Neural cell (in vitro differentiated cells): ENCODE results near the gene SDK1. TPM values are rescaled to one million over a fixed set of nuclear protein-coding genes. Genes with fewer than 3 reads are reported as not detected.

ENCODE experiments used
- H2AFZ ChIP-seq: fragments of 200-600, 300-800 bp; sonication (generic), shearing (Covaris generic); 2 replicates; pipeline ENCODE4 v1.6.0; 2014; ENCODE audit warnings: low read depth, mild to moderate bottlenecking, antibody characterized with exemption, low read length, moderate library complexity
- H3F3A ChIP-seq: fragments of 200-600 bp; shearing (Covaris generic); 2 replicates; pipeline ENCODE4 v1.6.1; 2016; ENCODE audit warnings: mild to moderate bottlenecking, moderate library complexity, mixed read lengths, antibody characterized with exemption, low read length; ENCODE audit not compliant: insufficient read depth, poor library complexity, severe bottlenecking
- H3K27ac ChIP-seq: fragments of 200-600, 300-800 bp; sonication (generic), shearing (Covaris generic); 2 replicates; pipeline ENCODE4 v1.5.1; 2014; ENCODE audit warnings: mild to moderate bottlenecking, low read length, moderate library complexity
- H3K27me3 ChIP-seq: fragments of 300-800, 200-600 bp; sonication (generic), shearing (Covaris generic); 2 replicates; pipeline ENCODE4 v1.6.0; 2014; ENCODE audit warnings: mild to moderate bottlenecking, low read depth, low read length, moderate library complexity; ENCODE audit not compliant: insufficient read depth
- H3K36me3 ChIP-seq: fragments of 300-800, 200-600 bp; sonication (generic), shearing (Covaris generic); 2 replicates; pipeline ENCODE4 v1.5.1; 2014; ENCODE audit warnings: mild to moderate bottlenecking, antibody characterized with exemption, low read length, moderate library complexity; ENCODE audit not compliant: insufficient read depth
- H3K4me2 ChIP-seq: fragments of 300-800, 200-600 bp; sonication (generic), shearing (Covaris generic); 2 replicates; pipeline ENCODE4 v1.6.0; 2014; ENCODE audit warnings: mild to moderate bottlenecking, low read length
- H3K4me3 ChIP-seq: fragments of 300-800, 200-600 bp; sonication (generic), shearing (Covaris generic); 2 replicates; pipeline ENCODE4 v1.5.1; 2014; ENCODE audit warnings: mild to moderate bottlenecking, low read length, moderate library complexity
- H3K79me2 ChIP-seq: fragments of 200-600 bp; shearing (Covaris generic); replicated peaks from 2 replicates; pipeline ENCODE4 v1.6.0; 2014; ENCODE audit warnings: mild to moderate bottlenecking, low read length, moderate library complexity; ENCODE audit not compliant: insufficient read depth
- H3K9ac ChIP-seq: fragments of 300-800, 200-600 bp; sonication (generic), shearing (Covaris generic); 2 replicates; pipeline ENCODE4 v1.6.1; 2016; ENCODE audit warnings: mild to moderate bottlenecking, low read length, mixed read lengths
- H3K9me2 ChIP-seq: fragments of 200-600 bp; shearing (Covaris generic); 2 replicates; pipeline ENCODE4 v1.6.1; 2016; ENCODE audit warnings: mild to moderate bottlenecking, low read length, mixed read lengths; ENCODE audit not compliant: insufficient read depth
- H3K9me3 ChIP-seq: fragments of 200-600, 300-800 bp; sonication (generic), shearing (Covaris generic); 2 replicates; pipeline ENCODE4 v1.6.1; 2016; ENCODE audit warnings: mild to moderate bottlenecking, mixed run types, low read length, moderate library complexity, mixed read lengths
- H4K20me1 ChIP-seq: fragments of 200-600 bp; shearing (Covaris generic); 2 replicates; pipeline ENCODE4 v1.6.1; 2016; ENCODE audit warnings: mild to moderate bottlenecking, mixed run types; ENCODE audit not compliant: insufficient read depth
- EP300 ChIP-seq: fragments of 450-650 bp; conservative IDR thresholded peaks from 2 replicates; pipeline ENCODE4 v1.6.1; 2014; ENCODE audit warnings: antibody characterized with exemption, mild to moderate bottlenecking, moderate library complexity; ENCODE audit not compliant: poor library complexity, severe bottlenecking
- EZH2 ChIP-seq: fragments of 200-600, 300-800 bp; shearing (Covaris generic), sonication (generic); IDR thresholded peaks from 2 replicates; pipeline ENCODE4 v1.6.1; 2014; ENCODE audit warnings: antibody characterized with exemption, low read length, borderline replicate concordance, mild to moderate bottlenecking; ENCODE audit not compliant: insufficient read depth, poor library complexity, severe bottlenecking
- MXI1 ChIP-seq: fragments of 450-650 bp; conservative IDR thresholded peaks from 2 replicates; pipeline ENCODE4 v1.6.1; 2014; ENCODE audit warnings: antibody characterized with exemption, mild to moderate bottlenecking; ENCODE audit not compliant: poor library complexity, severe bottlenecking
- POLR2AphosphoS5 ChIP-seq: IDR thresholded peaks from 2 replicates; pipeline ENCODE4 v1.6.1; 2012
- RAD21 ChIP-seq: fragments of 450-650 bp; conservative IDR thresholded peaks from 2 replicates; pipeline ENCODE4 v1.6.1; 2014; ENCODE audit warnings: antibody characterized with exemption, mild to moderate bottlenecking, moderate library complexity
- REST ChIP-seq: IDR thresholded peaks from 2 replicates; pipeline ENCODE4 v1.6.1; 2012; ENCODE audit warnings: borderline replicate concordance
- SMC3 ChIP-seq: fragments of 450-650 bp; conservative IDR thresholded peaks from 2 replicates; pipeline ENCODE4 v1.6.1; 2014; ENCODE audit warnings: antibody characterized with exemption, mild to moderate bottlenecking, moderate library complexity; ENCODE audit not compliant: poor library complexity
- TAF1 ChIP-seq: IDR thresholded peaks from 2 replicates; pipeline ENCODE4 v1.6.1; 2012; ENCODE audit warnings: low read depth
- polyA minus RNA-seq: library from RNA; depleted of rRNA, polyadenylated mRNA; stranded (reverse); fragments of >200 nt; gene quantifications from 2 replicates; pipeline ENCODE4 v1.2.3, GENCODE V29; 2014
- polyA plus RNA-seq: library from polyadenylated mRNA; depleted of rRNA; stranded (reverse); fragments of >200 nt; gene quantifications from 2 replicates; pipeline ENCODE4 v1.2.3, GENCODE V29; 2014
- TF ChIP-seq, protein P1 (sequence below): fragments of 450-650 bp; IDR thresholded peaks from 2 replicates; pipeline ENCODE4 v1.5.1; 2014; ENCODE audit warnings: antibody characterized with exemption, mild to moderate bottlenecking, moderate library complexity; ENCODE audit not compliant: poor library complexity, severe bottlenecking

SDK1 gene, protein sequence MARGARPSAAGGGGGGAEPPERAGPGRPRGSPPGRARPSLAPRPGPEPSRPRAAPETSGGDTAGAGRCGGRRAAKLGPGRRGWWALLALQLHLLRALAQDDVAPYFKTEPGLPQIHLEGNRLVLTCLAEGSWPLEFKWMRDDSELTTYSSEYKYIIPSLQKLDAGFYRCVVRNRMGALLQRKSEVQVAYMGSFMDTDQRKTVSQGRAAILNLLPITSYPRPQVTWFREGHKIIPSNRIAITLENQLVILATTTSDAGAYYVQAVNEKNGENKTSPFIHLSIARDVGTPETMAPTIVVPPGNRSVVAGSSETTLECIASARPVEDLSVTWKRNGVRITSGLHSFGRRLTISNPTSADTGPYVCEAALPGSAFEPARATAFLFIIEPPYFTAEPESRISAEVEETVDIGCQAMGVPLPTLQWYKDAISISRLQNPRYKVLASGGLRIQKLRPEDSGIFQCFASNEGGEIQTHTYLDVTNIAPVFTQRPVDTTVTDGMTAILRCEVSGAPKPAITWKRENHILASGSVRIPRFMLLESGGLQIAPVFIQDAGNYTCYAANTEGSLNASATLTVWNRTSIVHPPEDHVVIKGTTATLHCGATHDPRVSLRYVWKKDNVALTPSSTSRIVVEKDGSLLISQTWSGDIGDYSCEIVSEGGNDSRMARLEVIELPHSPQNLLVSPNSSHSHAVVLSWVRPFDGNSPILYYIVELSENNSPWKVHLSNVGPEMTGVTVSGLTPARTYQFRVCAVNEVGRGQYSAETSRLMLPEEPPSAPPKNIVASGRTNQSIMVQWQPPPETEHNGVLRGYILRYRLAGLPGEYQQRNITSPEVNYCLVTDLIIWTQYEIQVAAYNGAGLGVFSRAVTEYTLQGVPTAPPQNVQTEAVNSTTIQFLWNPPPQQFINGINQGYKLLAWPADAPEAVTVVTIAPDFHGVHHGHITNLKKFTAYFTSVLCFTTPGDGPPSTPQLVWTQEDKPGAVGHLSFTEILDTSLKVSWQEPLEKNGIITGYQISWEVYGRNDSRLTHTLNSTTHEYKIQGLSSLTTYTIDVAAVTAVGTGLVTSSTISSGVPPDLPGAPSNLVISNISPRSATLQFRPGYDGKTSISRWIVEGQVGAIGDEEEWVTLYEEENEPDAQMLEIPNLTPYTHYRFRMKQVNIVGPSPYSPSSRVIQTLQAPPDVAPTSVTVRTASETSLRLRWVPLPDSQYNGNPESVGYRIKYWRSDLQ (N-terminal part only)
- 2.7 and 4.2 TPM in 2 replicates for polyA plus RNA-seq
- polyA minus RNA-seq: 10.5 and 12.8 TPM in 2 replicates

DNA sequence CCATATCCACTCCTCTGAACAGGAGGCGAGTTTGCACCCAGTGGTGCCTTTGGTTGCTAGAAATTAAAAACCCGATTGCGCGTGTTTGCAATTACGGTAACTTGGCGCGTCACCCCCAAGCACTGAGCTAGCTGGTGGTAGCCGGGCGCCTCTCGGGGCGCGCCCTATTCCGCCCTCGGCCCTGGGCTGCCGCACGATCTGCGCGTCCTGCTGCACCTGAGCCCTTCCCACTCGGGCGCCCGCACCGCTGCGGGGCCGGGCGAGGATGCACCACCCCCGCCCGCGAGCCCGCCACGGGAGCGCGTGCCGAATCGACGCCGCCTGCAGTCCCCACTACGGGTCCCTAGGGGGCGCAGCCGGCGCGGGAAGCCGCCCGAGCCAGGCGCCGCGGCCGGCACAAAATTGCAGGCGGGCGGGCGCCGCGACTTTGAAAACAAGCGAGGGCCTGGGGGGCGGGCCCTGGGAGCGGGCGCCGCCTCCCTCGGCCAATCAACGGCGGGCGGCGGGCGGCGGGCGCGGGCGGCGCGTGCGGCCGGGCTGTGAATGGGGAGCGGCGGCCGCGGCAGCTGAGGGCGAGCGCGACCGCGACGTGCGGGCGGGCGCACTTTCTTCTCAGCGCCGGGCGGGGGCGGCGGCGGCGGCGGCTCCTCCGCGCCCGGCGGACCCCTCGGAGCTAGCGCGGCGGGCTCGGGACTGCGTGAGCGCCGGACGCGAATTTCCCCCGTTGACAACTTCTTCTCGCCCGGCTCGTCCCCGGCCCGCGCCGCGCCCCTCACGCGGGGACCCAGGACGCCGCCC, at the start of gene SDK1:
Gene SDK1 (plus strand): TSS at position 602 of the 798 bp plus-strand sequence. CDS start 335 bp downstream, outside the sequence.
- TF ChIP-seq EP300 (peak; percentile 42), SMC3 (peak; percentile 88), REST (no peak), MXI1 (peak; percentile 74), TAF1 (no peak), EZH2 (no peak), RAD21 (peak; percentile 98), POLR2AphosphoS5 (no peak)
- TF ChIP-seq, protein P1, sequence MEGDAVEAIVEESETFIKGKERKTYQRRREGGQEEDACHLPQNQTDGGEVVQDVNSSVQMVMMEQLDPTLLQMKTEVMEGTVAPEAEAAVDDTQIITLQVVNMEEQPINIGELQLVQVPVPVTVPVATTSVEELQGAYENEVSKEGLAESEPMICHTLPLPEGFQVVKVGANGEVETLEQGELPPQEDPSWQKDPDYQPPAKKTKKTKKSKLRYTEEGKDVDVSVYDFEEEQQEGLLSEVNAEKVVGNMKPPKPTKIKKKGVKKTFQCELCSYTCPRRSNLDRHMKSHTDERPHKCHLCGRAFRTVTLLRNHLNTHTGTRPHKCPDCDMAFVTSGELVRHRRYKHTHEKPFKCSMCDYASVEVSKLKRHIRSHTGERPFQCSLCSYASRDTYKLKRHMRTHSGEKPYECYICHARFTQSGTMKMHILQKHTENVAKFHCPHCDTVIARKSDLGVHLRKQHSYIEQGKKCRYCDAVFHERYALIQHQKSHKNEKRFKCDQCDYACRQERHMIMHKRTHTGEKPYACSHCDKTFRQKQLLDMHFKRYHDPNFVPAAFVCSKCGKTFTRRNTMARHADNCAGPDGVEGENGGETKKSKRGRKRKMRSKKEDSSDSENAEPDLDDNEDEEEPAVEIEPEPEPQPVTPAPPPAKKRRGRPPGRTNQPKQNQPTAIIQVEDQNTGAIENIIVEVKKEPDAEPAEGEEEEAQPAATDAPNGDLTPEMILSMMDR: peak; percentile 99

More for the DNA sequence above, at the start of gene SDK1:
- Histone ChIP-seq H3F3A (no peaks in the 10 kb centered on the region), H3K27ac (no peak within 1 kb of the TSS), H3K36me3 (no peaks in the 10 kb centered on the region), H3K27me3 (no peaks in the 10 kb centered on the region), H3K4me2 (peak within 1 kb of the TSS; percentile 70), H2AFZ (peak within 1 kb of the TSS; percentile 27), H4K20me1 (no peaks in the 10 kb centered on the region), H3K9me3 (no peaks in the 10 kb centered on the region), H3K9me2 (no peaks in the 10 kb centered on the region), H3K9ac (peak within 1 kb of the TSS; percentile 54), H3K4me3 (peak within 1 kb of the TSS; percentile 74), H3K79me2 (no peaks in the 10 kb centered on the region)
